Endothelial cell (in vitro differentiated cells): Measurements from ENCODE around the gene GFRA3. TPM values are rescaled to one million over a fixed set of nuclear protein-coding genes. Genes with fewer than 3 reads are reported as not detected.
"Not testable (repeated sequence)": the region's sequence is repeated elsewhere in the genome, so short reads cannot be mapped to it uniquely, and the experiment has no call there.

Experiments
- DNase-seq: peaks from one replicate; pipeline ENCODE4 v3.0.0; 2021; ENCODE audit warnings: low spot score
- H3K27ac Mint-ChIP-seq: one replicate; pipeline ENCODE4 v1.8.0; 2021; ENCODE audit warnings: mixed read lengths, inconsistent platforms; ENCODE audit not compliant: unreplicated experiment
- H3K27me3 Mint-ChIP-seq: one replicate; pipeline ENCODE4 v1.8.0; 2021; ENCODE audit warnings: mild to moderate bottlenecking, moderate library complexity, mixed read lengths, inconsistent platforms; ENCODE audit not compliant: unreplicated experiment
- H3K36me3 Mint-ChIP-seq: one replicate; pipeline ENCODE4 v1.8.0; 2021; ENCODE audit warnings: mild to moderate bottlenecking, low read depth, mixed read lengths, inconsistent platforms; ENCODE audit not compliant: unreplicated experiment
- H3K4me1 Mint-ChIP-seq: one replicate; pipeline ENCODE4 v1.8.0; 2021; ENCODE audit warnings: mild to moderate bottlenecking, mixed read lengths, inconsistent platforms; ENCODE audit not compliant: unreplicated experiment
- H3K4me3 Mint-ChIP-seq: one replicate; pipeline ENCODE4 v1.8.0; 2021; ENCODE audit warnings: mild to moderate bottlenecking, mixed read lengths, inconsistent platforms; ENCODE audit not compliant: unreplicated experiment
- H3K9me3 Mint-ChIP-seq: one replicate; pipeline ENCODE4 v1.8.0; 2021; ENCODE audit warnings: mixed read lengths, inconsistent platforms; ENCODE audit not compliant: unreplicated experiment
- CTCF ChIP-seq: fragments of 200-600 bp; sonication (generic); IDR thresholded peaks from one replicate; pipeline ENCODE4 v1.5.0; 2021; ENCODE audit warnings: antibody characterized with exemption; ENCODE audit not compliant: unreplicated experiment
- total RNA-seq: library from RNA; stranded (reverse); fragmentation: NEBNext Ultra II Directional; extraction: Animal tissue kit (Norgen Biotek cat#: 25700); gene quantifications from one replicate; pipeline ENCODE4 v1.2.1, GENCODE V29; 2021; ENCODE audit not compliant: unreplicated experiment

GFRA3 gene
- total RNA-seq, 1 donor from 2014 or later = 0.13 TPM

GRCh38 chr5:138252944-138253343, 21.5 kb downstream of the GFRA3 start:
- H3K9me3 Mint-ChIP-seq = no peaks in the 10 kb centered on the region
- DNase-seq = no peak
- H3K4me3 Mint-ChIP-seq = no peak overlapping the region
- H3K27me3 Mint-ChIP-seq = no peaks in the 10 kb centered on the region
- no peaks in the 10 kb centered on the region for H3K36me3 Mint-ChIP-seq
- TF ChIP-seq CTCF = no peak
- H3K27ac Mint-ChIP-seq = no peak overlapping the region
- no peaks in the 10 kb centered on the region for H3K4me1 Mint-ChIP-seq

- H3K4me3 Mint-ChIP-seq, H3K27ac Mint-ChIP-seq, H3K36me3 Mint-ChIP-seq, DNase-seq, H3K27me3 Mint-ChIP-seq, H3K9me3 Mint-ChIP-seq: not testable (repeated sequence)
- peaks cover 12% of the 10 kb centered on the region for H3K4me1 Mint-ChIP-seq
Observed at GRCh38 chr5:138247800-138248199, 26.6 kb downstream of the GFRA3 start.

GRCh38 chr5:138246822-138247221, 27.6 kb downstream of the GFRA3 start:
- Mint-ChIP-seq H3K4me1 (peaks cover 12% of the 10 kb centered on the region), H3K9me3 (no peaks in the 10 kb centered on the region), H3K4me3 (no peak overlapping the region), H3K27ac (no peak overlapping the region), H3K27me3 (peaks cover 4% of the 10 kb centered on the region), H3K36me3 (no peaks in the 10 kb centered on the region)
- no peak for TF ChIP-seq CTCF
- DNase-seq = no peak

DNA sequence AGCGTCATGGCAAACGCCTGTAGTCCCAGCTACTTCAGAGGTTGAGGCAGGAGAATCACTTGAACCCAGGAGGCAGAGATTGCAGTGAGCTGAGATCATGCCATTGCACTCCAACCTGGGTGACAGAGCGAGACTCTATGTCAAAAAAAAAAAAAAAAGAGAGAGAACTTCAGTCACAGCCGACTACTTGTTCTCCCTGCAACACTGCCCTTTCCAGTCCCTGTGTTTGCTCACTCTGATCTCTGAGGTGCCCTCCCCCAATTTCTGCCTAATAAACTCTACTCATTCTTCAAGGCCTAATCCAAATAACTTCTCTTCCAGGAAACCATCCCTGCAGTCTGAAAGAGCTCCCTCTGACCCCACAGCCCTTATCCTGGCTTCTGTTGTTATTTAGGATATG, 28.1 kb downstream of the GFRA3 start:
- Mint-ChIP-seq H3K4me3 (no peak overlapping the region), H3K27me3 (peaks cover 5% of the 10 kb centered on the region), H3K36me3 (no peaks in the 10 kb centered on the region), H3K9me3 (no peaks in the 10 kb centered on the region), H3K4me1 (peaks cover 15% of the 10 kb centered on the region), H3K27ac (no peak overlapping the region)
- DNase-seq = no peak
- no peak for TF ChIP-seq CTCF

DNA sequence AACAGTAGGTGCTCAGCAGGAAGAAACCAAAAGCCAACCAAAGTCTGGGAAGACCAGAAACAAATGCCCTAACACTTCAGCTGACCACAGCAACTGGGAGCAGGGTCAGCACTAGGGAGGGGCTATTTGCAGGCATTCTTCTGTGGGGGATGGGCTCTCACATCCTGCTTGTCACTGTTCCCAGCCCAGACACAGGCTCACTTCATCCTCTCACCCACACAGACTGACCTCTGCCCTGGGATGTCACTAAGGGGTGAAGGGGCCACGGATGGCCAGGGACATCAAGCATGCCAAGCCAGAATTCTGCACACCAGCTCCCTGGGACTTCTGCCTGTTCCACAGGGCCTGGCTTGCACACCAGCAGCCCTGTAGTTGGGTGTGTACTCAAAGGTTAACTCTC, 28.7 kb downstream of the GFRA3 start:
- no peak for TF ChIP-seq CTCF
- Mint-ChIP-seq H3K4me3 (no peak overlapping the region), H3K27ac (no peak overlapping the region), H3K36me3 (peaks cover 1% of the 10 kb centered on the region), H3K27me3 (peaks cover 10% of the 10 kb centered on the region), H3K9me3 (no peaks in the 10 kb centered on the region), H3K4me1 (peaks cover 19% of the 10 kb centered on the region)
- peak; percentile 30 for DNase-seq

DNA sequence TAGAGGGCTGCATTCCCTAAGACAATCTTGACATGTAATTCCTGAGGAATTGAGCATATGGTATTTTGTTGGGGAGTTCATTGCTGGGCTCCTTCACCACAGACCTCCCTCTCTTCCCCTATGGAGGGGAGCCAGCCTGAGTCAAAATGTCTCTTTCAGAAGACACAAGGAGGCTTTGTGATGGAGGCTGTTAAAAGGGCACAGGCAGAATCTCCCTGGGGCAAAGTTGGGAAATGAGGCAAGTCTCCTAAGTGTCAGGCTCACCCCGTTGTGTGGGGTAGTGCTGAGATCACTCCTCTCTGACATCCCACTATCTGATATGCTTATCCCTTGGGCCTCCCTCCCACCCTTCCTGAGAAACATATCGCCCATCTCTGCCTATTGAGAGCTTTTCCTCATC, 30.6 kb downstream of the GFRA3 start:
- no peak overlapping the region for H3K27ac Mint-ChIP-seq
- H3K4me1 Mint-ChIP-seq = peaks cover 22% of the 10 kb centered on the region
- no peak overlapping the region for H3K4me3 Mint-ChIP-seq
- H3K27me3 Mint-ChIP-seq = peaks cover 13% of the 10 kb centered on the region
- TF ChIP-seq CTCF = no peak
- peaks cover 4% of the 10 kb centered on the region for H3K36me3 Mint-ChIP-seq
- H3K9me3 Mint-ChIP-seq = no peaks in the 10 kb centered on the region
- DNase-seq = no peak
